ENCODE data around the gene PTPRM.

- TF ChIP-seq ELK4 (IDR thresholded peaks at IDR 0.05; ENCODE audit: borderline replicate concordance, low read depth, low read length) (no peak), CTCF (tag by site-specific recombination; IDR thresholded peaks at IDR 0.05) (no peak), HOXA7 (CRISPR knock-in tag; IDR thresholded peaks at IDR 0.05; ENCODE audit: borderline replicate concordance) (no peak), ZNF10 (tag by site-specific recombination; IDR thresholded peaks at IDR 0.05) (no peak), ZNF302 (tag by site-specific recombination; IDR thresholded peaks at IDR 0.05; ENCODE audit: low read depth) (no peak), SP2 (tag by site-specific recombination; IDR thresholded peaks at IDR 0.05) (no peak), ZNF24 (tag by site-specific recombination; IDR thresholded peaks at IDR 0.05) (no peak), ZNF530 (tag by site-specific recombination; IDR thresholded peaks at IDR 0.05; ENCODE audit: low read depth) (no peak)
These were observed 57.6 kb downstream of the PTPRM start for GRCh38 chr18:7624697-7625096.

Measured in HEK293 (cell line).